DOHH2 (cell line): ENCODE data around the gene ACOT4.
"Not testable (repeated sequence)": the region's sequence is repeated elsewhere in the genome, so short reads cannot be mapped to it uniquely, and the experiment has no call there.

Source experiments
- H3F3A ChIP-seq: fragments of 200-600 bp; sonication (generic), shearing (Covaris generic); 2 replicates; pipeline ENCODE4 v1.6.0; 2016; ENCODE audit warnings: antibody characterized with exemption, mild to moderate bottlenecking; ENCODE audit not compliant: control insufficient read depth, insufficient read depth
- H3K27ac ChIP-seq: fragments of 200-600 bp; sonication (generic); 2 replicates; pipeline ENCODE4 v1.5.1; 2014; ENCODE audit warnings: low read depth, mild to moderate bottlenecking, low read length, moderate library complexity
- H3K27me3 ChIP-seq: fragments of 200-600 bp; sonication (generic); 2 replicates; pipeline ENCODE4 v1.6.1; 2014; ENCODE audit warnings: mild to moderate bottlenecking, low read length, mixed read lengths; ENCODE audit not compliant: control insufficient read depth
- H3K36me3 ChIP-seq: fragments of 200-600 bp; sonication (generic); 2 replicates; pipeline ENCODE4 v1.6.1; 2014; ENCODE audit warnings: mild to moderate bottlenecking, low read length, moderate library complexity, mixed read lengths; ENCODE audit not compliant: control insufficient read depth
- H3K4me1 ChIP-seq: fragments of 200-600 bp; sonication (generic); 2 replicates; pipeline ENCODE4 v1.6.1; 2014; ENCODE audit warnings: mild to moderate bottlenecking, low read length, mixed read lengths; ENCODE audit not compliant: control insufficient read depth
- H3K4me2 ChIP-seq: fragments of 200-600 bp; sonication (generic); 2 replicates; pipeline ENCODE4 v1.6.0; 2014; ENCODE audit warnings: mild to moderate bottlenecking, low read length, moderate library complexity
- H3K4me3 ChIP-seq: fragments of 200-600 bp; sonication (generic); 2 replicates; pipeline ENCODE4 v1.5.1; 2014; ENCODE audit warnings: mild to moderate bottlenecking, low read length, mixed read lengths
- H3K79me2 ChIP-seq: fragments of 200-600 bp; sonication (generic); 2 replicates; pipeline ENCODE4 v1.6.1; 2014; ENCODE audit warnings: mild to moderate bottlenecking, low read length, mixed read lengths; ENCODE audit not compliant: control insufficient read depth
- H3K9me2 ChIP-seq: fragments of 200-600 bp; sonication (generic); replicated peaks from 2 replicates; pipeline ENCODE4 v1.6.1; 2014; ENCODE audit warnings: mild to moderate bottlenecking, low read length, mixed read lengths; ENCODE audit not compliant: control insufficient read depth
- H3K9me3 ChIP-seq: fragments of 200-600 bp; sonication (generic); 2 replicates; pipeline ENCODE4 v1.6.1; 2014; ENCODE audit warnings: antibody characterized with exemption, low read length, mixed read lengths; ENCODE audit not compliant: control insufficient read depth, insufficient read depth
- H4K20me1 ChIP-seq: fragments of 200-600 bp; sonication (generic); 2 replicates; pipeline ENCODE4 v1.6.0; 2014; ENCODE audit warnings: low read depth, mild to moderate bottlenecking, antibody characterized with exemption, low read length, moderate library complexity; ENCODE audit not compliant: control insufficient read depth, insufficient read depth
- EZH2phosphoT487 ChIP-seq: fragments of 200-600 bp; sonication (generic); IDR thresholded peaks from 2 replicates; pipeline ENCODE4 v1.6.1; 2017; ENCODE audit warnings: borderline replicate concordance, mild to moderate bottlenecking, antibody characterized with exemption, low read length, moderate library complexity, mixed read lengths
- TF ChIP-seq, protein P1 (sequence below): fragments of 200-600 bp; sonication (generic); IDR thresholded peaks from one replicate; pipeline ENCODE4 v1.5.1; 2014; ENCODE audit warnings: antibody characterized with exemption, mild to moderate bottlenecking, low read depth, low read length; ENCODE audit not compliant: poor library complexity, severe bottlenecking

Gene ACOT4

DNA sequence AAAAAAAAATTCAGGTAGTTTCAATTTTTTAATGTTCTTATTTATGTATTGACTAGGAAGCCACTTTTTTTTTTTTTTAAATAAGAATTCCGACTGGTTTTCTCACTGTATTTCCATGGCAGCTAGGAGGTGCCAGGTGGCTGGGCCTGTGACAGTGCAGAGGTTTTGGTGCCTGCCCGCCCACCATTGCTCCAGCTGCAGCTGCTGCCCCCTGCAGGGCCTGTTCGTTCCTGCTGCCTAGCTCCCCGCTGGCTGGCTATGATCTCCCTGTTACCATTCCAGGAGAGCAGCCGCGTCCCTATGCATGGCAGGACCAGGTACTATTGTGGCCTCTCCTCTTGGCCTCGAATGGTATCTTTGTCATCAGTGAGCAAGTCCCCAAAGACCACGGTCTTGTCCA, 20.8 kb upstream of the ACOT4 start:
- not testable (repeated sequence) for H3K4me3 ChIP-seq, H3K9me3 ChIP-seq, H3K27ac ChIP-seq, H3K9me2 ChIP-seq, H3K79me2 ChIP-seq, H3F3A ChIP-seq, H4K20me1 ChIP-seq, H3K36me3 ChIP-seq, H3K4me2 ChIP-seq
- peaks cover 17% of the 10 kb centered on the region for H3K4me1 ChIP-seq
- TF ChIP-seq, protein P1, sequence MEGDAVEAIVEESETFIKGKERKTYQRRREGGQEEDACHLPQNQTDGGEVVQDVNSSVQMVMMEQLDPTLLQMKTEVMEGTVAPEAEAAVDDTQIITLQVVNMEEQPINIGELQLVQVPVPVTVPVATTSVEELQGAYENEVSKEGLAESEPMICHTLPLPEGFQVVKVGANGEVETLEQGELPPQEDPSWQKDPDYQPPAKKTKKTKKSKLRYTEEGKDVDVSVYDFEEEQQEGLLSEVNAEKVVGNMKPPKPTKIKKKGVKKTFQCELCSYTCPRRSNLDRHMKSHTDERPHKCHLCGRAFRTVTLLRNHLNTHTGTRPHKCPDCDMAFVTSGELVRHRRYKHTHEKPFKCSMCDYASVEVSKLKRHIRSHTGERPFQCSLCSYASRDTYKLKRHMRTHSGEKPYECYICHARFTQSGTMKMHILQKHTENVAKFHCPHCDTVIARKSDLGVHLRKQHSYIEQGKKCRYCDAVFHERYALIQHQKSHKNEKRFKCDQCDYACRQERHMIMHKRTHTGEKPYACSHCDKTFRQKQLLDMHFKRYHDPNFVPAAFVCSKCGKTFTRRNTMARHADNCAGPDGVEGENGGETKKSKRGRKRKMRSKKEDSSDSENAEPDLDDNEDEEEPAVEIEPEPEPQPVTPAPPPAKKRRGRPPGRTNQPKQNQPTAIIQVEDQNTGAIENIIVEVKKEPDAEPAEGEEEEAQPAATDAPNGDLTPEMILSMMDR = peak; percentile 67
- H3K27me3 ChIP-seq = peaks cover 16% of the 10 kb centered on the region

DNA sequence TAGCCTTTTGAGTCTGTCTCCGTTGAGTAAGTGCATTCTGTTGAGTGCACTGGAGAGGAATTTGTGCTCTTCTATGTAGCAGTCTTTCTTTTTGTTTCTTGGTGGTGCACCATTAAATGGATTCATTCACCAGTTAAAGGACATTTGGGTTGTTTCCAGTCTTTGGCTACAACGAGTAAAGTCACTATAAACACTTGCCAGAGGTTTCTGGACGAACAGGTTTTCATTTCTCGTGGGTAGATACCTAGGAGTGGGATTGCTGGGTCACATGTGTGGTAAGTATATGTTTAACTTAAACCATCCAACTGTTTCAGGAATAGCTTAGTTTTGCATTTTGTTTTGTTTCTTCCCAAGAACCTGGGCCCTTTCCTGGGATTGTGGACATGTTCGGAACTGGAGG, 18.6 kb upstream of the ACOT4 start:
- not testable (repeated sequence) for H3K79me2 ChIP-seq, H3K4me2 ChIP-seq, H3K4me3 ChIP-seq, H4K20me1 ChIP-seq, H3K36me3 ChIP-seq, H3K27ac ChIP-seq, H3K9me3 ChIP-seq, H3K9me2 ChIP-seq, H3F3A ChIP-seq
- peaks cover 16% of the 10 kb centered on the region for H3K27me3 ChIP-seq
- H3K4me1 ChIP-seq = peaks cover 17% of the 10 kb centered on the region

DNA sequence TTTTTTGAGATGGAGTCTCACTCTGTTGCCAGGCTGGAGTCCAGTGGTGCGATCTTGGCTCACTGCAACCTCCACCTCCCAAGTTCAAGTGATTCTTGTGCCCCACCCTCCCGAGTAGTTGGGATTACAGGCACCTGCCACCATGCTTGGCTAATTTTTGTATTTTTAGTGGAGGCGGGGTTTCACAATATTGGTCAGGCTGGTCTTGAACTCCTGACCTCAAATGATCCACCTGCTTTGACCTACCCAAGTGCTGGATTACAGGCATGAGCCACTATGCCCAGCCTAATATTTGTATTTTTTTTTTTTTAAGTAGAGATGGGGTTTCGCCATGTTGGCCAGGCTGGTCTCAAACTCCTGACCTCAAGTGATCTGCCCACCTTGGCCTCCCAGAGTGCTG, 17.9 kb upstream of the ACOT4 start:
- not testable (repeated sequence) for H3K36me3 ChIP-seq, H3F3A ChIP-seq, H3K9me2 ChIP-seq, H4K20me1 ChIP-seq, H3K4me3 ChIP-seq, H3K79me2 ChIP-seq, H3K4me2 ChIP-seq, H3K9me3 ChIP-seq, H3K27ac ChIP-seq
- Histone ChIP-seq H3K27me3 (peaks cover 13% of the 10 kb centered on the region), H3K4me1 (peaks cover 16% of the 10 kb centered on the region)

DNA sequence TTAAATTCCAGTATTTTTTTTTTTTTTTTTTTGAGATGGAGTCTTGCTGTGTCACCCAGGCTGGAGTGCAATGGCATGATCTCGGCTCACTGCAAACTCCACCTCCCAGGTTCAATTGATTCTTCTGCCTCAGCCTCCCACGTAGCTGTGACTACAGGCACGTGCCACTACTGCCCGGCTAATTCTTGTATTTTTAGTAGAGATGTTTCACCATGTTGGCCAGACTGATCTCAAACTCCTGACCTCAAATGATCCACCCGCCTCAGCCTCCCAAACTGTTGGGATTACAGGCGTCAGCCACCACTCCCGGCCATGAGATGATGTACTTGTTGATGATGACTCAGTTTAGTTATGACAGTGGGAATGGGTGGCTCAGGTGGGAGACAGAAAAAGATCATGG, 17.4 kb upstream of the ACOT4 start:
- H3K9me3 ChIP-seq, H3K4me3 ChIP-seq, H3K27me3 ChIP-seq, H3F3A ChIP-seq, H3K36me3 ChIP-seq, H3K27ac ChIP-seq, H3K9me2 ChIP-seq, H3K4me2 ChIP-seq, H3K79me2 ChIP-seq, H4K20me1 ChIP-seq: not testable (repeated sequence)
- H3K4me1 ChIP-seq = peaks cover 10% of the 10 kb centered on the region

DNA sequence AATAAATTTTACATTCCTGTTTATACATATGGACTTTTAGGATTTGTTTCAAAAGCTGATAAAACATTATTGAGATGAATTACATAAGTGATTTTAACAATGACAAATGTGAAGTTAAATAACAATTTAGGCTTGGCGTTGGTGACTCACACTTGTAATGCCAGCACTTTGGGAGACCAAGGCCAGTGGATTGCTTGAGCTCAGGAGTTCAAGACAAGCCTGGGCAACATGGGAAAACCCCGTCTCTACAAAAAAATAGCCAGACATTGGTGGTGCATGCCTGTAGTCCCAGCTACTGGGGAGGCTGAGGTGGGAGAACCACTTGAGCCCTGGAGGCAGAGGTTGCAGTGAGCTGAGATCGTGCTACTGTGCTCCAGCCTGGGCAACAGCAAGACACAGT, 15.3 kb upstream of the ACOT4 start:
- H3K4me1 ChIP-seq = no peaks in the 10 kb centered on the region
- H3K4me2 ChIP-seq = no peak overlapping the region
- no peaks in the 10 kb centered on the region for H3K36me3 ChIP-seq
- no peaks in the 10 kb centered on the region for H3F3A ChIP-seq
- no peak overlapping the region for H3K27ac ChIP-seq
- H3K4me3 ChIP-seq = no peak overlapping the region
- no peaks in the 10 kb centered on the region for H3K27me3 ChIP-seq
- H3K9me2 ChIP-seq = no peaks in the 10 kb centered on the region
- H3K79me2 ChIP-seq = no peaks in the 10 kb centered on the region
- no peaks in the 10 kb centered on the region for H3K9me3 ChIP-seq
- TF ChIP-seq, protein P1 = no peak
- TF ChIP-seq EZH2phosphoT487 = no peak
- no peaks in the 10 kb centered on the region for H4K20me1 ChIP-seq

DNA sequence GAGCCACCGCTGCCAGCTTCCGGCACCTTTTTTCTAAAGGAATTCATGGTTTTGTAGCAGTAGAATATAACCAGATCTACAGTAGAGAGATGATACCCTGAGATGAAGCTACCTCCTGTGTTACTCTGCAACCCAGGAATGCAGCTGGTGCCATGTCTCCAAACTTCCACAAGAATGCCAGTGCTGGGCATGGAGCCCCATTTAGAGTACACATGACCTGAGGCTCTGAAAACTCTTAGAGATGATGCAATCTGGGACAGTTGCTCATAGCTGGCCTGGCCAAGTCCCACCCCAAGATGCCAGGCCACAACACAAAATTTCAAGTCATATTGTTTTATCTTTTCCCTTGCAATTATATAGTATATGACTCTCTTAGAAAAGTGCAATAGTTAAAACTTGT, 14.5 kb upstream of the ACOT4 start:
- H3K9me2 ChIP-seq, H3F3A ChIP-seq, H3K79me2 ChIP-seq, H3K36me3 ChIP-seq, H3K4me1 ChIP-seq, H3K27ac ChIP-seq, H3K4me2 ChIP-seq, H3K27me3 ChIP-seq, H3K4me3 ChIP-seq, H3K9me3 ChIP-seq, H4K20me1 ChIP-seq: not testable (repeated sequence)

DNA sequence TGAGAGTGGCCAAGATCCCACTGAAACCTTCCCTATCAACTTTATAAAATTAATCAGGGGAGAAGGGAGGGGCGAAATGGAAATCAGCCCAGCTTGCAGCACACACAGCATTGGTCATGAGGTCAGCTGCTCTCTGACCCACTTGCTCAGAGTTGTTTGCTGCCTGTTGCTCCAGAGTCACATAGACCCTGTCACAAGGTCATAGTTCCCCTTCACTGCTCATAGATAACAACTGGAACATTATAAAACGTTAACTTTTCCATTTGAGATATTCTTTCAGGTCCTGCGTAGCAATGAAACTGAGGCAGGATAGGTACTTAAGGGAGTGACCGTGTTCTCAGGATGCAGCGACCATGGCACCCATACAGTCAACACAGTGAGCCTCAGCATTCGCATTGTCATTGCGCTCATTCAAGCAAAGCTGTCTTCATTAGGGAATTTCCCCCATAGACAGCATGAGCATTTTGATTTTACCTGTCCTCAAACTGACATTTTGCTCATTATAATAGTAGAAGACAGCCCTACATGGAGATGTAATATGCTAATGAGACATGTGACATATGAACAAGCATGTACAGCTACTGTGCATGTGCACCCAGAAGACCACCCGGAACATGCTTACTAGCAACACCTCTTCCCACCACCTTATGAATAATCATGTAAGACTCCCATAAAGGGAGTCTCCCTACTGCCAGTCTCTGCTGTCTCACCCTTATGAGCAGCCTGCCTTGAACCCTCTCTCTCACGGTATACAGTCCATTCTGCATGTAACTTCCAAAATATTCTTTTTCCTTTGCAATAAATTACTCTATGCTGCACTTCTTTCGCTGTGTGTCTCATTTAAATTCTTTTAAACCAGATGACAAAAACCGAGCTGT, 9.3 kb upstream of the ACOT4 start:
- not testable (repeated sequence) for H3K27ac ChIP-seq, H3K79me2 ChIP-seq, H4K20me1 ChIP-seq, H3K9me2 ChIP-seq, H3K4me3 ChIP-seq, H3K27me3 ChIP-seq, H3K4me2 ChIP-seq, H3K36me3 ChIP-seq, H3K9me3 ChIP-seq, H3F3A ChIP-seq, H3K4me1 ChIP-seq
